ENCODE results near the gene HS3ST3B1. TPM values are rescaled to one million over a fixed set of nuclear protein-coding genes. Genes with fewer than 3 reads are reported as not detected.

Gene HS3ST3B1
- total RNA-seq, 2 experiments from 2014 or later: 13.4 to 13.9 TPM

GRCh38 chr17:14297161-14297851, 3.6 kb upstream of the HS3ST3B1 start:
- H3K4me1 Mint-ChIP-seq (ENCODE audit: low read depth): peaks cover 32% of the 10 kb centered on the region
- intact Hi-C loops (cut with micrococcal nuclease): loop anchor here (10.0 kb wide), 1 partner anchor 487 kb away; no protein-coding TSS in a partner anchor
- no peaks in the 10 kb centered on the region for H3K36me3 Mint-ChIP-seq
- H3K9me3 Mint-ChIP-seq: no peaks in the 10 kb centered on the region
- H3K27me3 Mint-ChIP-seq: peaks cover 51% of the 10 kb centered on the region
- H3K27ac Mint-ChIP-seq: peak overlapping the region; percentile 4
- POLR2A ChIA-PET: interaction anchor here (1.1 kb wide), 1 partner anchor 97 kb away, joined by 3 read pairs; no protein-coding TSS in a partner anchor
- H3K4me3 Mint-ChIP-seq: peak overlapping the region; percentile 70
- peak; percentile 61 for DNase-seq
- CTCF ChIA-PET: interaction anchor here (0.7 to 1.8 kb wide), 14 partner anchors 11 to 630 kb away, joined by 3 to 9 read pairs (median 3); partner anchors contain the start of gene COX10

- no peak for DNase-seq
- Mint-ChIP-seq H3K4me1 (ENCODE audit: low read depth) (peaks cover 34% of the 10 kb centered on the region), H3K4me3 (peak overlapping the region; percentile 93), H3K27ac (no peak overlapping the region), H3K36me3 (peaks cover 1% of the 10 kb centered on the region), H3K9me3 (no peaks in the 10 kb centered on the region), H3K27me3 (peaks cover 46% of the 10 kb centered on the region)
- ChIA-PET POLR2A (interaction anchor here (1.1 to 1.8 kb wide), 2 partner anchors 98 to 130 kb away, joined by 3 read pairs; no protein-coding TSS in a partner anchor), CTCF (interaction anchor here (0.7 to 5.8 kb wide), 10 partner anchors 10 to 703 kb away, joined by 3 to 43 read pairs (median 4); partner anchors contain the start of gene COX10)
- intact Hi-C loops (cut with micrococcal nuclease): loop anchor here (10.0 kb wide), 1 partner anchor 486 kb away; no protein-coding TSS in a partner anchor
Observed at GRCh38 chr17:14298221-14298946, 2.5 kb upstream of the HS3ST3B1 start.

DNA sequence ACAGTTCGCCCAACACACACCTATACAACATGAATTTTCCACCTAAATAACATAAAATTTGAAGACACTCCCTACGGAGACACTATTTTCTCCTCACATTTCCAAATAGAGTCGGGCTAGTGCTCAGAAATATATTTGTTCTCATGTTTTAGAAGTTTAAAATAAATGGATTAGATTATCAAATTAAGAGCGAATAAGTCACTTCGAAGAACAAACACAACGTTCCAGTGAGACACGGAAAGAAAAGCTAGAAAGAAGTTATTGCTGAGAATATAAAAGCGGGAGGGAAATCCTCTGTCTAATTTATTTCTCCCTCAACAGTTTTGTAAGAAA, 2.0 kb upstream of the HS3ST3B1 start:
- POLR2A ChIA-PET: interaction anchor here (1.8 to 3.3 kb wide), 2 partner anchors 101 to 130 kb away, joined by 3 to 27 read pairs; no protein-coding TSS in a partner anchor
- Mint-ChIP-seq H3K9me3 (no peaks in the 10 kb centered on the region), H3K27me3 (peaks cover 42% of the 10 kb centered on the region), H3K4me3 (peak overlapping the region; percentile 93), H3K36me3 (peaks cover 6% of the 10 kb centered on the region), H3K4me1 (ENCODE audit: low read depth) (peaks cover 38% of the 10 kb centered on the region), H3K27ac (no peak overlapping the region)
- no peak for DNase-seq
- CTCF ChIA-PET: interaction anchor here (1.6 to 5.8 kb wide), 3 partner anchors 96 to 703 kb away, joined by 8 to 43 read pairs (median 9); no protein-coding TSS in a partner anchor
- intact Hi-C loops (cut with micrococcal nuclease): loop anchor here (10.0 kb wide), 1 partner anchor 486 kb away; no protein-coding TSS in a partner anchor

DNA sequence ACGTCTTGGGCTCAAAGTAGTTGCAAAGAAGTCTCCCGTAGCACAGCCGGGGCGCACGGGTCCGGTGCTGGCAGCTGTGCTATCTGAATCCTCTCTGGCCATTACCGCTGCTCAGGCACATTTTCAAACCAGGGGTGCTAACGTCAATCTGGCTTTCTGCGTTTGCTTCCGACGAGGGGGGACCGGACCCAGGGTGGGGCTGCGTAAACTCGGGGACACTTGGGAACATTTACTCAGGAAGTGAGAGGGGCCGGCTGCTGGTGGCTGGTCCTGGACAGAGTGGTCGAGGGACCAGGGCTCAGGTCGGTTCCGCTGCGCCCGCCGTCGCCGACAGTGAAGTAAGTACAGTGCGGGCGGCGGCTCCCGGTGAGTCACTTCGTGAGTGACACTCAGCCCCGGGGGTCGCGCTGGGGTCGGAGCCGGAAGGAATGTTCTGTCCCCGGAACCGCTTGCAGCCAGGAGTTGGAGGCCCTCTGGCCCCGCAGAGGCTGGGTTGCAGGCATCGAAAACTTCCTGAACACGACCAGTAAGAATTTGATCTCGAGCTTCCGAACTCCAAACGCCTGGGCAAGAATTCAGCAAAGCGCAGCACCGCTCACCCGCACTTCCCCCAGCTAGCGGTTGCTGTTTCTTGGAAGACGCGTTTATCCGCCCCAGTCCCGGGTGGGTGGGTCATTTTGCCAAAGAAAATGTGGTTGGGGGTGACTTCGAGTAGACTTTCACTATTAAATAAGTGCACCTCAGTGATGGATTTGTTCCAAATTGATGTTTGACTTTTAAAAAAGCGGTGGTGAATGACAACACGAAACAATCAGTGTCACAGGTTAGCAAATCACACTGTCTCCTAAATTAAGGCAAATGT, 1.4 kb upstream of the HS3ST3B1 start:
- intact Hi-C loops (cut with micrococcal nuclease): loop anchor here (1.0 to 10.0 kb wide), 12 partner anchors 10 to 1281 kb away; partner anchors contain the start of genes COX10 and ELAC2
- peak overlapping the region; percentile 93 for H3K4me3 Mint-ChIP-seq

DNA sequence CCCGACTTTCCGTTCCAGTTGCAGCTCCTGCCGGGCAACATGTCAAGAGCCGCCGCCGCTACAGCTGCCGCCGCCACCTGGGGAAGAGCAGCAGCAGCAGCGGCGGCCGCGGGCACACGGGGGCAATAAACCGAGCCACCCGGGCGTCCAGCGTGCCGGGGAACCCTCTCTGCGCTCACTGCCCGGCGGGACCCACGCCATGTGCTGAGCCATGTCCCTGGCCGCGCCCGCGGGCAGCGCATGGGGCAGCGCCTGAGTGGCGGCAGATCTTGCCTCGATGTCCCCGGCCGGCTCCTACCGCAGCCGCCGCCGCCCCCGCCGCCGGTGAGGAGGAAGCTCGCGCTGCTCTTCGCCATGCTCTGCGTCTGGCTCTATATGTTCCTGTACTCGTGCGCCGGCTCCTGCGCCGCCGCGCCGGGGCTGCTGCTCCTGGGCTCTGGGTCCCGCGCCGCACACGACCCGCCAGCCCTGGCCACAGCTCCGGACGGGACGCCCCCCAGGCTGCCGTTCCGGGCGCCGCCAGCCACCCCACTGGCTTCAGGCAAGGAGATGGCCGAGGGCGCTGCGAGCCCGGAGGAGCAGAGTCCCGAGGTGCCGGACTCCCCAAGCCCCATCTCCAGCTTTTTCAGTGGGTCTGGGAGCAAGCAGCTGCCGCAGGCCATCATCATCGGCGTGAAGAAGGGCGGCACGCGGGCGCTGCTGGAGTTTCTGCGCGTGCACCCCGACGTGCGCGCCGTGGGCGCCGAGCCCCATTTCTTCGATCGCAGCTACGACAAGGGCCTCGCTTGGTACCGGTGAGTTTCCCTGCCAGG, 604 bp downstream of the HS3ST3B1 start:
- intact Hi-C loops (cut with micrococcal nuclease): loop anchor here (1.0 to 10.0 kb wide), 7 partner anchors 57 to 1283 kb away; partner anchors contain the start of gene ELAC2
- peak overlapping the region; percentile 93 for H3K4me3 Mint-ChIP-seq
- H3K27ac Mint-ChIP-seq: peak overlapping the region; percentile 92
- H3K4me1 Mint-ChIP-seq (ENCODE audit: low read depth): peaks cover 57% of the 10 kb centered on the region
- peak; percentile 53 for DNase-seq
- ChIA-PET POLR2A (interaction anchor here (0.7 to 4.8 kb wide), 19 partner anchors 8 to 475 kb away, joined by 3 to 37 read pairs (median 4); partner anchors contain the start of gene COX10), CTCF (interaction anchor here (0.6 to 5.8 kb wide), 27 partner anchors 17 to 712 kb away, joined by 3 to 43 read pairs (median 4); partner anchors contain the start of gene COX10)
- H3K9me3 Mint-ChIP-seq: no peaks in the 10 kb centered on the region
- H3K36me3 Mint-ChIP-seq: peaks cover 6% of the 10 kb centered on the region
- H3K27me3 Mint-ChIP-seq: peaks cover 18% of the 10 kb centered on the region

More for the DNA sequence above, 1.4 kb upstream of the HS3ST3B1 start:
- Mint-ChIP-seq H3K27ac (peak overlapping the region; percentile 90), H3K4me1 (ENCODE audit: low read depth) (peaks cover 41% of the 10 kb centered on the region), H3K36me3 (peaks cover 6% of the 10 kb centered on the region), H3K9me3 (no peaks in the 10 kb centered on the region), H3K27me3 (peaks cover 37% of the 10 kb centered on the region)
- CTCF ChIA-PET: interaction anchor here (1.6 to 5.8 kb wide), 2 partner anchors 96 to 704 kb away, joined by 8 to 43 read pairs; no protein-coding TSS in a partner anchor
- POLR2A ChIA-PET: interaction anchor here (1.0 to 4.8 kb wide), 6 partner anchors 9 to 230 kb away, joined by 3 to 37 read pairs (median 3); partner anchors contain the start of gene COX10
- DNase-seq: peak; percentile 56

GRCh38 chr17:14302091-14302430, 1.2 kb downstream of the HS3ST3B1 start:
- peak overlapping the region; percentile 93 for H3K4me3 Mint-ChIP-seq
- peak; percentile 79 for DNase-seq
- H3K9me3 Mint-ChIP-seq: no peaks in the 10 kb centered on the region
- peaks cover 59% of the 10 kb centered on the region for H3K4me1 Mint-ChIP-seq (ENCODE audit: low read depth)
- peaks cover 13% of the 10 kb centered on the region for H3K27me3 Mint-ChIP-seq
- POLR2A ChIA-PET: interaction anchor here (0.7 to 4.8 kb wide), 11 partner anchors 17 to 232 kb away, joined by 3 to 37 read pairs (median 4); partner anchors contain the start of gene COX10
- CTCF ChIA-PET: interaction anchor here (0.7 to 5.8 kb wide), 16 partner anchors 17 to 706 kb away, joined by 3 to 43 read pairs (median 4); partner anchors contain the start of gene COX10
- intact Hi-C loops (cut with micrococcal nuclease): loop anchor here (1.0 to 10.0 kb wide), 3 partner anchors 513 to 955 kb away; no protein-coding TSS in a partner anchor
- H3K27ac Mint-ChIP-seq: peak overlapping the region; percentile 92
- peaks cover 6% of the 10 kb centered on the region for H3K36me3 Mint-ChIP-seq

- peak overlapping the region; percentile 93 for H3K4me3 Mint-ChIP-seq
Observed at GRCh38 chr17:14302431-14303099, 1.7 kb downstream of the HS3ST3B1 start.

DNA sequence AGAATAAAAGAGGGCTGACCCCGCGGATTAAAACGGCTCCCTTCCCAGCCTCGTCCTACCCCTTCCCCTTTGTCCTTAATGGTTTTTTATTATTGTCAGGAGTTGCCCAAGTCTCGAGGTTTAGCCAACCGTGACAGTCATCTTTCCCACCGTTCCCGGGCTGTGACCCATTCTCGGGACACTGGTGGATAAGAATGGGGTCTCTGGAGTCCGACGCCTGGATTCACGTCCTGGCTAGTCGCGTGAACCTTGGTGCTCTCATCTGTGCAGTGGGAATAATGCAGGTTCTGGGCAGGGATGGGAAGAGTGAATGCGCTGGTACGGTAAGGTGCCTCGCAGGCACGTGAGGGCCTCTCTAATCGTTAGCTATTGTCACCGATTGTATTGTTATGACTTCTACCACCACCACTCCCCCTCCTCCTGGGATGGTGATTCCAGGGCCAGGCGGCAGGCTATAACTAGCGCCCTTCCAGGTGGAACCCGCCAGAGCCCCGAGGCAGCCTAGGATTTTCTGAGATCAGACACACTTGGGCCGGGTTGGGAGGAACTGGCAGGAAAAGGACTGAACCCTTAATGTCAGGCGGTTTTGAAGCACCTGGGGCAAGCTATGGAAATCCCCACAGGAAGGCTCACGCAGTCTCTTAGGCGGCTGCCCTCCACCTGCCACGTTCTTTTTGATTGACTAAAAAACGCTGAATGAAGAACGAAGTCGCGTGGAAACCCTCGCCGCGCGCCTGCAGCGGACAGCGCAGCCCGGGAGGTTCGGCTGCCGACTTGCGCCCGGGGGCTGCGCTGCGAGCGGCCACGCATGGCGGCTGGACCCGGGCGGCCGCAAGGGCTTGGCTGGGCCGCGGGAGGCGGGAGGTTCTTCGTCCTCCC, 2.7 kb downstream of the HS3ST3B1 start:
- peaks cover 4% of the 10 kb centered on the region for H3K27me3 Mint-ChIP-seq
- peaks cover 61% of the 10 kb centered on the region for H3K4me1 Mint-ChIP-seq (ENCODE audit: low read depth)
- peak overlapping the region; percentile 86 for H3K4me3 Mint-ChIP-seq
- H3K27ac Mint-ChIP-seq: peak overlapping the region; percentile 89
- peak; percentile 64 for DNase-seq
- intact Hi-C loops (cut with micrococcal nuclease): loop anchor here (5.0 to 10.0 kb wide), 2 partner anchors 511 to 956 kb away; no protein-coding TSS in a partner anchor
- H3K36me3 Mint-ChIP-seq: peaks cover 6% of the 10 kb centered on the region
- ChIA-PET CTCF (interaction anchor here (0.7 to 5.8 kb wide), 5 partner anchors 17 to 708 kb away, joined by 3 to 43 read pairs (median 8); partner anchors contain the start of gene COX10), POLR2A (interaction anchor here (1.1 to 4.8 kb wide), 3 partner anchors 17 to 234 kb away, joined by 3 to 37 read pairs (median 3); partner anchors contain the start of gene COX10)
- no peaks in the 10 kb centered on the region for H3K9me3 Mint-ChIP-seq

More at GRCh38 chr17:14302431-14303099, 1.7 kb downstream of the HS3ST3B1 start:
- Mint-ChIP-seq H3K9me3 (no peaks in the 10 kb centered on the region), H3K4me1 (ENCODE audit: low read depth) (peaks cover 61% of the 10 kb centered on the region), H3K27ac (peak overlapping the region; percentile 92), H3K36me3 (peaks cover 6% of the 10 kb centered on the region), H3K27me3 (peaks cover 13% of the 10 kb centered on the region)
- intact Hi-C loops (cut with micrococcal nuclease): loop anchor here (1.0 to 10.0 kb wide), 3 partner anchors 512 to 955 kb away; no protein-coding TSS in a partner anchor
- CTCF ChIA-PET: interaction anchor here (0.8 to 5.8 kb wide), 14 partner anchors 16 to 707 kb away, joined by 3 to 43 read pairs (median 6); partner anchors contain the start of gene COX10
- peak; percentile 90 for DNase-seq
- POLR2A ChIA-PET: interaction anchor here (1.1 to 4.8 kb wide), 7 partner anchors 16 to 233 kb away, joined by 3 to 37 read pairs (median 4); partner anchors contain the start of gene COX10
